B cell (primary cell): ENCODE data around the gene F8. TPM values are rescaled to one million over a fixed set of nuclear protein-coding genes. Genes with fewer than 3 reads are reported as not detected.

Experiments
- ATAC-seq: fragments of 200-7000 bp; cut with Tn5 transposase; one replicate; pipeline ENCODE4 v1.10.0; 2021; ENCODE audit warnings: low read depth, mild to moderate bottlenecking, moderate number of reproducible peaks, moderate library complexity
- CTCF ChIA-PET: fragments of 350-600 bp; sonication (Branson Sonifier 250); formaldehyde crosslinking; loops from one replicate; lab custom pipeline; 2021; ENCODE audit warnings: antibody characterized with exemption, inconsistent platforms; lab: Charles Lee
- POLR2A ChIA-PET: fragments of 350-600 bp; sonication (Branson Sonifier 250); formaldehyde crosslinking; loops from one replicate; lab custom pipeline; 2021; ENCODE audit warnings: antibody characterized with exemption; lab: Charles Lee
- DNase-seq: peaks from one replicate; pipeline ENCODE4 v3.0.0; 2013
- H2AFZ ChIP-seq: 2 replicates; pipeline ENCODE4 v1.6.1; 2012; ENCODE audit warnings: mild to moderate bottlenecking, low read depth, low read length; ENCODE audit not compliant: insufficient read depth, poor library complexity, severe bottlenecking
- H3K27ac ChIP-seq, 2 donors: 1 replicate in 1 of 2; 2 replicates in 1 of 2; pipeline ENCODE4 v1.5.1; 2012 to 2013; ENCODE audit warnings: low read length in 2 of 2, mild to moderate bottlenecking in 2 of 2, moderate library complexity in 1 of 2
- H3K27me3 ChIP-seq, 4 experiments: fragments of 200-600 bp in 1 of 4; sonication (generic) in 1 of 4; replicated peaks in 1 of 4; 1 replicate in 2 of 4; 2 replicates in 2 of 4; pipeline versions ENCODE4 v1.6.1 to v1.7.0; 2013 to 2016; ENCODE audit warnings: low read length in 3 of 4, mild to moderate bottlenecking in 2 of 4, mixed read lengths in 1 of 4, moderate library complexity in 1 of 4; ENCODE audit not compliant: insufficient read depth in 4 of 4, control insufficient read depth in 3 of 4; ENCODE audit errors: control extremely low read depth in 1 of 4
- H3K36me3 ChIP-seq, 2 experiments: replicated peaks in 1 of 2; 1 replicate in 1 of 2; 2 replicates in 1 of 2; pipeline versions ENCODE4 v1.6.1 to v1.7.1; 2013; ENCODE audit warnings: low read length in 1 of 2; ENCODE audit not compliant: insufficient read depth in 2 of 2, control insufficient read depth in 1 of 2; ENCODE audit errors: control extremely low read depth in 1 of 2, extremely low read depth in 1 of 2
- H3K4me1 ChIP-seq, 2 donors: fragments of 200-600 bp in 1 of 2; sonication (generic) in 1 of 2; 1 replicate in 1 of 2; 2 replicates in 1 of 2; pipeline versions ENCODE4 v1.5.1 to v1.6.1; 2013 to 2017; ENCODE audit warnings: low read length in 2 of 2; ENCODE audit not compliant: control insufficient read depth in 2 of 2, insufficient read depth in 2 of 2
- H3K4me2 ChIP-seq: replicated peaks from 2 replicates; pipeline ENCODE3; 2012; ENCODE audit warnings: mild to moderate bottlenecking, low read depth, low read length; ENCODE audit not compliant: poor library complexity, severe bottlenecking
- H3K4me3 ChIP-seq, 5 experiments: fragments of 200-600 bp in 1 of 5; sonication (generic) in 1 of 5; 1 replicate in 3 of 5; 2 replicates in 2 of 5; pipeline versions ENCODE4 v1.5.1 to v1.7.0; 2011 to 2016; ENCODE audit warnings: low read length in 4 of 5, mild to moderate bottlenecking in 4 of 5, low read depth in 2 of 5, control low read depth in 1 of 5, moderate library complexity in 1 of 5; ENCODE audit not compliant: insufficient read depth in 1 of 5; ENCODE audit errors: control extremely low read depth in 1 of 5, extremely low read depth in 1 of 5
- H3K79me2 ChIP-seq: fragments of 200-600 bp; sonication (generic); one replicate; pipeline ENCODE4 v1.6.0; 2016; ENCODE audit warnings: low read length; ENCODE audit not compliant: control insufficient read depth, insufficient read depth
- H3K9ac ChIP-seq: fragments of 200-600 bp; sonication (generic); 2 replicates; pipeline ENCODE4 v1.6.1; 2017; ENCODE audit warnings: mild to moderate bottlenecking, low read length, moderate library complexity
- H3K9me3 ChIP-seq, 3 donors: one replicate each; pipeline versions ENCODE4 v1.6.1 to v1.7.1; 2013; ENCODE audit warnings: low read length in 2 of 3; ENCODE audit not compliant: control insufficient read depth in 2 of 3, insufficient read depth in 1 of 3; ENCODE audit errors: control extremely low read depth in 1 of 3
- H4K20me1 ChIP-seq: 2 replicates; pipeline ENCODE4 v1.6.0; 2012; ENCODE audit warnings: mild to moderate bottlenecking, low read length; ENCODE audit not compliant: insufficient read depth, control insufficient read depth, poor library complexity, severe bottlenecking
- H3K27ac Mint-ChIP-seq: one replicate; pipeline ENCODE4 v1.8.0; 2021; ENCODE audit warnings: mixed read lengths
- H3K27me3 Mint-ChIP-seq: one replicate; pipeline ENCODE4 v1.8.0; 2021; ENCODE audit warnings: mixed read lengths
- H3K4me1 Mint-ChIP-seq: one replicate; pipeline ENCODE4 v1.8.0; 2021; ENCODE audit warnings: mixed read lengths
- H3K4me3 Mint-ChIP-seq: one replicate; pipeline ENCODE4 v1.8.0; 2021; ENCODE audit warnings: mixed read lengths
- H3K9me3 Mint-ChIP-seq: one replicate; pipeline ENCODE4 v1.8.0; 2022; ENCODE audit warnings: mixed read lengths; ENCODE audit not compliant: insufficient read depth
- EZH2 ChIP-seq: IDR thresholded peaks from 2 replicates; pipeline ENCODE4 v1.6.1; 2012; ENCODE audit warnings: borderline replicate concordance, low read depth, mild to moderate bottlenecking, moderate library complexity, low read length; ENCODE audit not compliant: insufficient read depth, poor library complexity, severe bottlenecking
- WGBS: methylation state at CpG from one replicate; pipeline ENCODE4 v1.1.5; 2013; ENCODE audit warnings: missing lambda C conversion rate; ENCODE audit not compliant: insufficient coverage; 5-methylcytosine and 5-hydroxymethylcytosine counted together
- intact Hi-C: fragments of 100-400 bp; cut with micrococcal nuclease; formaldehyde crosslinking; loops from one replicate; pipeline ENCODE4 v1.10.0; 2022
- polyA plus RNA-seq: library from polyadenylated mRNA; depleted of rRNA; stranded (reverse); fragments of >200 nt; gene quantifications from 2 replicates; pipeline ENCODE4 v1.2.3, GENCODE V29; 2012
- total RNA-seq, 2 donors: library from RNA; stranded (reverse); fragments of 120-200 nt in 1 of 2; gene quantifications; 1 replicate in 1 of 2; 2 replicates in 1 of 2; pipeline versions ENCODE4 v1.2.3 to v1.2.4, GENCODE V29; 2013 to 2022
- TF ChIP-seq, protein P1 (sequence below): fragments of 200-600 bp; IDR thresholded peaks from one replicate; pipeline ENCODE4 v1.8.0; 2022; ENCODE audit warnings: antibody characterized with exemption, mild to moderate bottlenecking

F8 gene
- total and polyA plus RNA-seq, 2 donors (not counting 1 experiment from before 2014, with no cell fraction given), result 0.86 to 1.4 TPM

- Histone ChIP-seq H4K20me1 (peaks cover 12% of the 10 kb centered on the region), H3K79me2 (peaks cover 12% of the 10 kb centered on the region), H3K9me3 (no peaks in the 10 kb centered on the region), H3K36me3 (peaks cover 0 to 19% of the 10 kb centered on the region in 2 experiments), H3K9ac (no peak overlapping the region), H3K4me3 (no peak overlapping the region), H3K4me2 (no peak overlapping the region), H2AFZ (no peak overlapping the region), H3K27me3 (no peaks in the 10 kb centered on the region), H3K27ac (no peak overlapping the region), H3K4me1 (no peaks in the 10 kb centered on the region)
- ChIA-PET CTCF (interaction anchor here (0.9 to 1.7 kb wide), 2 partner anchors 10 kb away, joined by 3 to 9 read pairs; no protein-coding TSS in a partner anchor), POLR2A (no interaction called here)
- ATAC-seq (no peak), DNase-seq (no peak)
- Mint-ChIP-seq H3K27me3 (no peaks in the 10 kb centered on the region), H3K4me1 (peaks cover 5% of the 10 kb centered on the region), H3K27ac (no peak overlapping the region), H3K9me3 (no peaks in the 10 kb centered on the region), H3K4me3 (no peak overlapping the region)
- WGBS, result 86% methylated on average over 1 of the region's 5 CpGs
- TF ChIP-seq, protein P1, sequence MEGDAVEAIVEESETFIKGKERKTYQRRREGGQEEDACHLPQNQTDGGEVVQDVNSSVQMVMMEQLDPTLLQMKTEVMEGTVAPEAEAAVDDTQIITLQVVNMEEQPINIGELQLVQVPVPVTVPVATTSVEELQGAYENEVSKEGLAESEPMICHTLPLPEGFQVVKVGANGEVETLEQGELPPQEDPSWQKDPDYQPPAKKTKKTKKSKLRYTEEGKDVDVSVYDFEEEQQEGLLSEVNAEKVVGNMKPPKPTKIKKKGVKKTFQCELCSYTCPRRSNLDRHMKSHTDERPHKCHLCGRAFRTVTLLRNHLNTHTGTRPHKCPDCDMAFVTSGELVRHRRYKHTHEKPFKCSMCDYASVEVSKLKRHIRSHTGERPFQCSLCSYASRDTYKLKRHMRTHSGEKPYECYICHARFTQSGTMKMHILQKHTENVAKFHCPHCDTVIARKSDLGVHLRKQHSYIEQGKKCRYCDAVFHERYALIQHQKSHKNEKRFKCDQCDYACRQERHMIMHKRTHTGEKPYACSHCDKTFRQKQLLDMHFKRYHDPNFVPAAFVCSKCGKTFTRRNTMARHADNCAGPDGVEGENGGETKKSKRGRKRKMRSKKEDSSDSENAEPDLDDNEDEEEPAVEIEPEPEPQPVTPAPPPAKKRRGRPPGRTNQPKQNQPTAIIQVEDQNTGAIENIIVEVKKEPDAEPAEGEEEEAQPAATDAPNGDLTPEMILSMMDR, result no peak
- no peak for TF ChIP-seq EZH2
- intact Hi-C loops, result no loop called here
Observed at GRCh38 chrX:155046811-155047528, 24.4 kb upstream of the F8 start.

GRCh38 chrX:155046129-155046810, 23.7 kb upstream of the F8 start:
- Histone ChIP-seq H3K9me3 (no peaks in the 10 kb centered on the region), H3K27ac (no peak overlapping the region), H4K20me1 (peaks cover 12% of the 10 kb centered on the region), H3K36me3 (peaks cover 0 to 13% of the 10 kb centered on the region in 2 experiments), H3K4me3 (no peak overlapping the region), H3K4me1 (no peaks in the 10 kb centered on the region), H2AFZ (no peak overlapping the region), H3K4me2 (no peak overlapping the region), H3K27me3 (no peaks in the 10 kb centered on the region), H3K79me2 (peaks cover 12% of the 10 kb centered on the region), H3K9ac (no peak overlapping the region)
- Mint-ChIP-seq H3K27ac (no peak overlapping the region), H3K4me3 (no peak overlapping the region), H3K9me3 (no peaks in the 10 kb centered on the region), H3K4me1 (peaks cover 7% of the 10 kb centered on the region), H3K27me3 (no peaks in the 10 kb centered on the region)
- no peak for TF ChIP-seq EZH2
- TF ChIP-seq, protein P1, result no peak
- no peak for ATAC-seq
- ChIA-PET POLR2A (no interaction called here), CTCF (interaction anchor here (0.9 to 1.7 kb wide), 2 partner anchors 9 to 10 kb away, joined by 3 to 9 read pairs; no protein-coding TSS in a partner anchor)
- DNase-seq, result no peak
- intact Hi-C loops, result no loop called here
- WGBS, result no CpG with 5 or more reads among the region's 6 CpGs
